Tibial nerve (tissue), 4 donors: ENCODE results near the gene KDM4B.

Source experiments
- EP300 ChIP-seq, 2 donors: sonication (generic); formaldehyde crosslinking; IDR thresholded peaks; one replicate each; pipeline ENCODE4 v1.6.1; 2017; ENCODE audit warnings: antibody characterized with exemption in 2 of 2, mild to moderate bottlenecking in 1 of 2
- TF ChIP-seq, protein P1 (sequence below), 5 experiments: fragments of 200-600 bp in 3 of 5; fragments of 450-650 bp in 2 of 5; sonication (generic) in 3 of 5; IDR thresholded peaks; one replicate each; pipeline ENCODE4 v1.5.1; 2016 to 2019; ENCODE audit warnings: antibody characterized with exemption in 5 of 5, mild to moderate bottlenecking in 3 of 5, moderate library complexity in 2 of 5

DNA sequence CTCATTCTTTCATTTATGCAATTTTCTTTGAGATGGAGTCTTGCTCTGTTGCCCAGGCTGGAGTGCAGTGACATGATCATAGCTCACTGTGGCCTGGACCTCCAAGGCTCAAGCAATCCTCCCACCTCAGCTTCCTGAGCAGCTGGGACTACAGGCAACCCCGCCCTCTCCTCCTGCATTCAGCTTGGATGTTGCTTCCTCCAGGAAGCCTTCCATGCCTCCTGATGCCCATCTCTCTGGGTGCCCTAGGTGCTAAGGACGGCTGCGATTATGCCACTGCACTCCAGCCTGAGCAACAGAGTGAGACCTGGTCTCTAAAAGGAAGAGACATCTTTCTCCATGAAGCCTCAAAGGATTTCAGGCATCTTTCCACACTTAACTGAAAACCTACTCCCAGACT is 209.9 kb downstream of the KDM4B start:
- TF ChIP-seq, protein P1, sequence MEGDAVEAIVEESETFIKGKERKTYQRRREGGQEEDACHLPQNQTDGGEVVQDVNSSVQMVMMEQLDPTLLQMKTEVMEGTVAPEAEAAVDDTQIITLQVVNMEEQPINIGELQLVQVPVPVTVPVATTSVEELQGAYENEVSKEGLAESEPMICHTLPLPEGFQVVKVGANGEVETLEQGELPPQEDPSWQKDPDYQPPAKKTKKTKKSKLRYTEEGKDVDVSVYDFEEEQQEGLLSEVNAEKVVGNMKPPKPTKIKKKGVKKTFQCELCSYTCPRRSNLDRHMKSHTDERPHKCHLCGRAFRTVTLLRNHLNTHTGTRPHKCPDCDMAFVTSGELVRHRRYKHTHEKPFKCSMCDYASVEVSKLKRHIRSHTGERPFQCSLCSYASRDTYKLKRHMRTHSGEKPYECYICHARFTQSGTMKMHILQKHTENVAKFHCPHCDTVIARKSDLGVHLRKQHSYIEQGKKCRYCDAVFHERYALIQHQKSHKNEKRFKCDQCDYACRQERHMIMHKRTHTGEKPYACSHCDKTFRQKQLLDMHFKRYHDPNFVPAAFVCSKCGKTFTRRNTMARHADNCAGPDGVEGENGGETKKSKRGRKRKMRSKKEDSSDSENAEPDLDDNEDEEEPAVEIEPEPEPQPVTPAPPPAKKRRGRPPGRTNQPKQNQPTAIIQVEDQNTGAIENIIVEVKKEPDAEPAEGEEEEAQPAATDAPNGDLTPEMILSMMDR (IDR thresholded peaks at IDR 0.05): no peak
- TF ChIP-seq EP300 (IDR thresholded peaks at IDR 0.05): no peak
